Esophagus squamous epithelium (tissue), 5 donors: ENCODE data around the gene BIRC6. TPM values are rescaled to one million over a fixed set of nuclear protein-coding genes. Genes with fewer than 3 reads are reported as not detected.

Experiments used
- DNase-seq: peaks from one replicate; lab custom pipeline; 2025; lab: John Stamatoyannopoulos, UW
- H3K27ac ChIP-seq, 4 donors: fragments of 200-600 bp; sonication (generic); one replicate each; pipeline ENCODE4 v1.5.1; 2016 to 2019; ENCODE audit warnings: mild to moderate bottlenecking in 1 of 4
- H3K27me3 ChIP-seq, 4 donors: fragments of 200-600 bp; sonication (generic); 1 replicate in 3 of 4; 2 replicates in 1 of 4; pipeline versions ENCODE4 v1.5.1 to v1.6.0; 2017 to 2021; ENCODE audit warnings: antibody characterized with exemption in 1 of 4
- H3K36me3 ChIP-seq, 3 donors: fragments of 200-600 bp; sonication (generic); one replicate each; pipeline ENCODE4 v1.5.1; 2016 to 2019
- H3K4me1 ChIP-seq, 3 donors: fragments of 200-600 bp; sonication (generic); one replicate each; pipeline ENCODE4 v1.5.1; 2017 to 2019
- H3K4me3 ChIP-seq, 4 donors: fragments of 200-600 bp; sonication (generic); 1 replicate in 3 of 4; 2 replicates in 1 of 4; pipeline ENCODE4 v1.5.1; 2016 to 2019; ENCODE audit warnings: mild to moderate bottlenecking in 2 of 4, moderate library complexity in 1 of 4
- H3K9me3 ChIP-seq, 3 donors: fragments of 200-600 bp; sonication (generic); one replicate each; pipeline ENCODE4 v1.5.1; 2016 to 2019
- CTCF ChIP-seq, 6 experiments: fragments of 450-650 bp in 4 of 6; fragments of 200-600 bp in 2 of 6; sonication (generic) in 2 of 6; IDR thresholded peaks; one replicate each; pipeline ENCODE4 v1.5.1; 2016 to 2019; ENCODE audit warnings: antibody characterized with exemption in 6 of 6, mild to moderate bottlenecking in 4 of 6, moderate library complexity in 4 of 6
- POLR2A ChIP-seq, 4 donors: fragments of 450-650 bp; IDR thresholded peaks; one replicate each; pipeline ENCODE4 v1.6.1; 2017; ENCODE audit warnings: antibody characterized with exemption in 4 of 4, mild to moderate bottlenecking in 4 of 4, moderate library complexity in 3 of 4
- WGBS, 2 donors: methylation state at CpG; one replicate each; pipeline ENCODE4 v1.1.5; 2018; 5-methylcytosine and 5-hydroxymethylcytosine counted together
- intact Hi-C: fragments of 100-400 bp; cut with DNase I; formaldehyde crosslinking; loops from one replicate; pipeline ENCODE4 v1.15.0; 2022
- total RNA-seq, 4 donors: library from RNA; depleted of rRNA; stranded (reverse); fragments of >200 nt; gene quantifications; one replicate each; pipeline ENCODE4 v1.1.0, GENCODE V29; 2016
- donor health status: DM: yes; HTN: yes; CAD: no.

Gene BIRC6
- total RNA-seq, 4 donors from 2014 or later: 56.7 to 120 (median 76.6) TPM

GRCh38 chr2:32399221-32399620, 42.4 kb downstream of the BIRC6 start:
- H3K4me1 ChIP-seq: no peaks in the 10 kb centered on the region
- H3K36me3 ChIP-seq: peaks cover 7 to 94% (median 8%) of the 10 kb centered on the region in 3 donors
- no peak overlapping the region for H3K4me3 ChIP-seq
- no peaks in the 10 kb centered on the region for H3K27me3 ChIP-seq
- WGBS, 2 donors: 78 to 99% methylated on average over 5 of the region's 5 CpGs
- DNase-seq: no peak
- intact Hi-C loops: no loop called here
- TF ChIP-seq CTCF (IDR thresholded peaks at IDR 0.05) (no peak), POLR2A (IDR thresholded peaks at IDR 0.05) (no peak)
- H3K9me3 ChIP-seq: no peaks in the 10 kb centered on the region
- H3K27ac ChIP-seq: no peak overlapping the region

GRCh38 chr2:32402091-32402490, 45.3 kb downstream of the BIRC6 start:
- H3K27me3 ChIP-seq: no peaks in the 10 kb centered on the region
- H3K9me3 ChIP-seq: no peaks in the 10 kb centered on the region
- no peak overlapping the region for H3K4me3 ChIP-seq
- no peak for DNase-seq
- H3K36me3 ChIP-seq: peaks cover 0 to 93% (median under 1%) of the 10 kb centered on the region in 3 donors
- no peak overlapping the region for H3K27ac ChIP-seq
- no peaks in the 10 kb centered on the region for H3K4me1 ChIP-seq
- intact Hi-C loops: no loop called here
- TF ChIP-seq CTCF (IDR thresholded peaks at IDR 0.05) (no peak), POLR2A (IDR thresholded peaks at IDR 0.05) (no peak)

GRCh38 chr2:32403782-32404181, 47.0 kb downstream of the BIRC6 start:
- 87 to 92% methylated on average over 5 of the region's 5 CpGs for WGBS, 2 donors
- DNase-seq: no peak
- no peaks in the 10 kb centered on the region for H3K27me3 ChIP-seq
- H3K36me3 ChIP-seq: peaks cover 0 to 95% (median 5%) of the 10 kb centered on the region in 3 donors
- H3K4me3 ChIP-seq: no peak overlapping the region
- no peak overlapping the region for H3K27ac ChIP-seq
- no peaks in the 10 kb centered on the region for H3K9me3 ChIP-seq
- TF ChIP-seq CTCF (IDR thresholded peaks at IDR 0.05) (no peak), POLR2A (IDR thresholded peaks at IDR 0.05) (no peak)
- H3K4me1 ChIP-seq: no peaks in the 10 kb centered on the region
- intact Hi-C loops: no loop called here

- TF ChIP-seq CTCF (IDR thresholded peaks at IDR 0.05) (no peak), POLR2A (IDR thresholded peaks at IDR 0.05) (no peak)
- WGBS, 2 donors: 89 to 91% methylated on average over 3 of the region's 3 CpGs
- Histone ChIP-seq H3K9me3 (no peaks in the 10 kb centered on the region), H3K27ac (no peak overlapping the region), H3K36me3 (peaks cover 0 to 95% (median 5%) of the 10 kb centered on the region in 3 donors), H3K27me3 (no peaks in the 10 kb centered on the region), H3K4me3 (no peak overlapping the region), H3K4me1 (no peaks in the 10 kb centered on the region)
- intact Hi-C loops: no loop called here
- DNase-seq: no peak
Measured at GRCh38 chr2:32404691-32405090, 47.9 kb downstream of the BIRC6 start.

- Histone ChIP-seq H3K27ac (no peak overlapping the region), H3K4me3 (no peak overlapping the region), H3K4me1 (no peaks in the 10 kb centered on the region), H3K27me3 (no peaks in the 10 kb centered on the region), H3K9me3 (no peaks in the 10 kb centered on the region), H3K36me3 (peaks cover 0 to 65% (median 8%) of the 10 kb centered on the region in 3 donors)
- 83% methylated on average over 1 of the region's 1 CpG; no CpG with 5 or more reads in 1 of the 2 donors for WGBS, 2 donors
- intact Hi-C loops: no loop called here
- DNase-seq: no peak
- TF ChIP-seq CTCF (IDR thresholded peaks at IDR 0.05): no peak
- TF ChIP-seq POLR2A (IDR thresholded peaks at IDR 0.05): no peak
Measured at GRCh38 chr2:32416519-32416918, 59.7 kb downstream of the BIRC6 start.
